Activated CD4-positive, alpha-beta T cell treated with anti-CD3 and anti-CD28 coated beads for 4 hours (primary cell): ENCODE results near the gene TXLNB.
"Not testable (repeated sequence)": the region's sequence is repeated elsewhere in the genome, so short reads cannot be mapped to it uniquely, and the experiment has no call there.

ENCODE experiments used
- DNase-seq, 2 donors: peaks; one replicate each; pipeline ENCODE4 v3.0.0-alpha.2; 2020

The TXLNB gene

DNA sequence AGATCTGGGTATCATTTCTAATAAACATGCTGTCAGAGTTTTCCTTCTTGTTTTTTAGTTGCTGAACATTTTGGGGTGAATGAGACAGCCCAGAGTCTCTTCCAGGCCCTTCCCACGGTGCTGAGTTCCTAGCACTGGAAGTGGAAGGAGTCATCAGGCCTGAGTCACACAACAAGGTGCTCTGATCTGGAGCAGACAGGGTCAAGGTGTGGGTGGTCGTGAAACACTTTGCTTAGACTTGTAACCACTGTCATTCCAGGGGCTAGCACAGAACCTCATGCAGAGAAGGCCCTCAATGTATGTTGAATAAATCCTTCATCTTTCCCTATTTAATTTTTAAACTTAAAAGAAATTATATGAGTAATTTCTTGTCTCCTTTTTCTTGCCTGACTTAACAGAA, 60.6 kb downstream of the TXLNB start:
- no peak for DNase-seq

DNA sequence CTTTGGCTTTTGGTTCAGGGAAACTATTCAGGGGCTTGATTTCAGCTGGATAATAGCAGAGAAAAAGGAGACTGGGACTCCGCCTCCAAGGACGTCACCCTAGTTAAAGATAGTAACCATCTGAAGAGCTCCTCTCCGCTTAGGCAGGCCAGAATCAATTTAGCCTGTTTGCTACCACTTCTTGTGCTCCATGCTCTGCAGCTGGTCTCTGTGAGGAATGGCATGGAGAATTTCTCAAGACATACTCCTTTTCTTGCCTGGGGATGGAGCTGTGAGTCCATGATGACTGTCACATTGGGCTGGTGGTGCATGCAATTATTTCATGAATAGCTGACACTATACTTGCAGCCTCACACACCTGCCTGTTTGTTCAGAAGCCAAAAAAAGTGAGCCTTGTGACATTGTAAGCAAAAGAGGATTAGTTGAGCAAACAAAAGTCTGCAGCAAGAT, 61.4 kb downstream of the TXLNB start:
- no peak for DNase-seq

DNA sequence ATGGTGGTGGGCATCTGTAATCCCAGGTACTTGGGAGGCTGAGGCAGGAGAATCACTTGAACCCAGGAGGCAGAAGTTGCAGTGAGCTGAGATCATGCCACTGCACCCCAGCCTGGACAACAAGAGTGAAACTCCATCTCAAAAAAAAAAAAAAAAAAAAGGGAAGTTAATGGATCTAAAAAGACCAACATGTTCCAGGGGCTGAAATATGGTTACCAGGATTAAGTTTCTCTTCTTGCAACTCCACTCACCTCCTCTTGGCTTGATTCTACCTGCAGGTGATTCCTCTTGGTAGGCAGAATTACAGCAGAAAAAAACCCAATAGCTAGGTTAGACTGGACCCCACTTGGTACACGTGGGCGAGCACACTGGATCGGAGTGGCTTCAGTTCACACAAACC, 63.4 kb downstream of the TXLNB start:
- DNase-seq, result not testable (repeated sequence)

DNA sequence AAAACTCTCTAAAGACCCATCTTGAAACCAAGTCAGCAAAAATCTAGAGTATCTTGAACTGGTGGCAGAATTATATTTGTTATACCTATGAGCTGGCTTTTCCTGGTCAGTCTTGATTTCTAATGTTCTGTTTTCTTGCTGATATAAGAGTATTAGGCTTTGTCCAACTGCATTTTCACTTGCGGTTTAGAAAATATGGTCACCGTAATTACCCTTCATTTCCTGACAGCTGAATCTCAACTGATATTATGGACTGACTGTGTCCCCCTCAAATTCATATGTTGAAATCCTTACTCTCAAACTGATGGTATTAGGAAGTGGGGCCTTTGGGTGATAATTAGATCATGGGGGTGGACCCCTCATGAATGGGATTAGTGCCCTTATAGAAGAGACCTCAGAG, 72.1 kb downstream of the TXLNB start:
- no peak for DNase-seq

DNA sequence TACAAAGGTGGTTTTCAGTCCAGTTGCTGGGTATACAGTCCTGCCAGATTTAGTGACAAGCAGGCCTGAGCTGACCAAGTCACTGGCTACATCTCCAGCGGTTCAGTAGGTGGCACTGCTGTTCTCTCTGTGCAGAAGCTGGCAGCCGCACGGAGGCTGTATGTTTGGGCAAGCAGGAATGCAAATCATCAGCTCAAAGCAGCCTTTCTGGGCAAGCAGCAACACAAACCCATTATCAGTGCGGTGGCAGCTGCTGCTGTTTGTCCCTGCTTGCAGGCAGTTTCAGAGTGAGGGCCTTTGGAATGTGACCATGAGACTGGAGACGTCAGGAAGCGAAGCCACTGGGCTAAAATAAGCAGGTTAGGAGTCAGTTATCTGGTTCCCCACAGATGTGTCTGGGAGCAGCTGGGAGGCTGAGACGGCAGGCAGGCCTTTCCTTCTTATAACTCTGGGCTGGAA, 72.5 kb downstream of the TXLNB start:
- DNase-seq, result peak; percentile 72 to 73

DNA sequence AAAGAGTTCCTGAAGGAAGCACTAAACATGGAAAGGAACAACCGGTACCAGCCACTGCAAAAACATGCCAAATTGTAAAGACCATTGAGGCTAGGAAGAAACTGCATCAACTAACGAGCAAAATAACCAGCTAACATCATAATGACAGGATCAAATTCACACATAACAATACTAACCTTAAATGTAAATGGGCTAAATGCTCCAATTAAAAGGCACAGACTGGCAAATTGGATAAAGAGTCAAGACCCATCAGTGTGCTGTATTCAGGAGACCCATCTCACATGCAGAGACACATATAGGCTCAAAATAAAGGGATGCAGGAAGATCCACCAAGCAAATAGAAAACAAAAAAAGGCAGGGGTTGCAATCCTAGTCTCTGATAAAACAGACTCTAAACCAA, 79.3 kb downstream of the TXLNB start:
- DNase-seq, result not testable (repeated sequence)

DNA sequence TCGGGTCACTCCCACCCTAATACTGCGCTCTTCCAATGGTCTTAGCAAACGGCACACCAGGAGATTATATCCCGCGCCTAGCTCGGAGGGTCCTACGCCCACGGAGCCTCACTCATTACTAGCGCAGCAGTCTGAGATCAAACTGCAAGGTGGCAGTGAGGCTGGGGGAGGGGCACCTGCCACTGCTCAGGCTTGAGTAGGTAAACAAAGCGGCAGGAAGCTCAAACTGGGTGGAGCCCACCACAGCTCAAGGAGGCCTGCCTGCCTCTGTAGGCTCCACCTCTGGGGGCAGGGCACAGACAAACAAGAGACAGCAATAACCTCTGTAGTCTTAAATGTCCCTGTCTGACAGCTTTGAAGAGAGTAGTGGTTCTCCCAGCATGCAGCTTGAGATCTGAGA, 81.0 kb downstream of the TXLNB start:
- peak in 1 of 2 donors; percentile 6 for DNase-seq

DNA sequence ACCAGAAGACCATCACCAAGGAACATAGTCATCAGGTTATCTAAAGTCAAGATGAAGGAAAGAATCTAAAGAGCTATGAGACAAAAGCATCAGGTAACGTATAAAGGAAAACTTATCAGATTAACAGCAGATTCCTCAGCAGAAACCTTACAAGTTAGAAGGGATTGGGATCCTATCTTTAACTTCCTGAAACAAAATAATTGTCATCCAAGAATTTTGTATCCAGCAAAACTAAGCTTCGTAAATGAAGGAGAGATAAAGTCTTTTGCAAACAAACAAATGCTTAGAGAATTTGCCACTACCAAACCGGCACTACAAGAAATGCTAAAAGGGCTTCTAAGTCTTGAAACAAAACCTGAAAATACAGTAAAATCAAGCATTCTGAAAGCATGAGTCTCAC, 86.0 kb downstream of the TXLNB start:
- DNase-seq, result no peak

DNA sequence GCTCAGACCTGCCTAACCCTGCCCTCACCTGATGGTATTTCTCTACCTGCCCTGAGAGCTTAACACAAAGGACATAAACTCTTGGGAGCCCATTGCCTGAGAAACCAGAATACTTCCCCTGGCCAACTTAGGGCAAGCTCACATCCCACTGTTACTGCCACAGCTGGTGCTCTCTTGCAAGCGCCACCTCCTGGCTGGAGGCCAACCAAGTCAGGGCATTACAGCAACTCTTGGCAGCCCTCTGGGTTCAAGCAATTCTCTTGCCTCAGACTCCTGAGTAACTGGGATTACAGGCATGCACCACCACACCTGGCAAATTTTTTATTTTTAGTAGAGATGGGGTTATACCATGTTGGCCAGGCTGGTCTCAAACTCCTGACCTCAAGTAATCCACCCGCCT, 86.8 kb downstream of the TXLNB start:
- no peak for DNase-seq

DNA sequence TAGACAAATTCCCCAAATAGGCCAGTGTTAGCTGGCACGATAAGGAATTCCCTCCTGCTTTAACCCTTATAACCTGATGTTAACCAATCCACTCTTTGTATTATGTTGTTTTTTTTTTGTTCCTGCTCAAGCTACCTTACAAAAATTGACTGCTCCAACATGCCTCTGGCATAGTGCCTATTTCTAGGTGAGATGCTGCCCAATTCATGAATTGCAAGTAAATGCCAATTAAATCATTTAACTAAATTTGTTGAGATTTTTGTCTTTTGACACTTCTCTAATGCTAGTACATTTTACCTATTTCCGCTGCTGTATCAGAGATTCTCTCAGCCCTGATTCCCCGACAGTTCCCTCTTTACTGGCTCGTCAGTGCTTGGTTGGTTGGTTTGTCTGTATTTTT, 90.4 kb downstream of the TXLNB start:
- DNase-seq, result no peak

DNA sequence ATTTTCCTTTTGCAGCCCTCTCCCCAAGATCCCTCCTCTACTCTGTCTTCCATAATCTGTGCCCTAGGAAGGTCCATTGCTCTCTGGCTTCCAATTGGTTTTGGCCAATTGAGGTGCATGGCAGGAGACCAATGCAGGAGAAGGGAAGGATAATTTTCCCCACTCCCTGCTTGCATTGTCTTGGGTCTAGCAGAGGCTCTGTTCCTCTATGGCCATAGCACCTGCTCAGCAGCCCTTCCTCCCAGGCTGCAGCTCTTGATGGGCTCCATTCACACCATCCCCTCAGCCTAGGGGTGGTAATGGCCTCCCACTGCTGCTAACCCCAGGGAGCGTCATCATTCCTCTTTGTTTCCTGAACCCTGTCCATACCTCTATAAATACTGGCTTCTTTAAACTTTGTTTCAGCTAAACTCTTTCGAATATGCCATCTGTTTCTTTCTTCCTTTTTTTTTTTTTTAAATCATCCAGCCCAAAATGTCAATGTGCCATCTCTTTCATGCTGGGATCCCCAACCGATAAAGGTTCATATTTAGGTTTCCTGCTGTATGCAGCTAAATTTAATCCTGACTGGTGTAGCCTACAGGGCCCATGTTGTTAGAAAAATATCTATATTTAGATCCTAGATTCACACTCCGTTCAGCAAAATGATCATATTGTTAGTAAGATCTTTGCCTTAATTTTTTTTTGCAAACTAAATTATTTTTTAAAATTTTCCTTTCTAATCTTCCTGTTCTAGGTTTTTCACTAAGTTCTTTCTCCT, 93.1 kb downstream of the TXLNB start:
- no peak for DNase-seq

DNA sequence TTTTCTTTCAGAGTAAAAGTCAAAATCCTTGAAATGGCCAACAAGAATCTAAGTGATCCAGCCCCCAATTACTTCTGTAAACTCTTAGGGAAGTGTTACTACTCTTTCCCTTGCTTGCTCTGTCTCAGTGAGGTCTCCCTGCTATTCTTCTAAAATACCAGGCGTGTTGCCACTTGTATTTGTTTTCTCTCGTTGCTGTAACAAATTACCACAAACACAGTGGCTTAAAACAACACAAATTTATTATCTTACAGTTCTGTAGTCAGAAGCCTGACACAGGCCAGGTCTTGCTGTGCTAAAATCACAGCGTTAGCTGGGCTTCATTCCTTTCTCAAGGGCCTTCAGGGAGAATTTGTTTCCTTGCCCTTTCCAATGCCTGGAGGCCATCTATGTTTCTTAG, 97.1 kb downstream of the TXLNB start:
- no peak for DNase-seq
